ENCODE data around the gene RALGAPA2. TPM values are rescaled to one million over a fixed set of nuclear protein-coding genes. Genes with fewer than 3 reads are reported as not detected.

Gene RALGAPA2
- total RNA-seq, 1 experiment from 2014 or later: 9.8 TPM

GRCh38 chr20:20535051-20535450 lies 177.4 kb downstream of the RALGAPA2 start:
- Mint-ChIP-seq H3K9me3 (ENCODE audit: unreplicated experiment) (no peaks in the 10 kb centered on the region), H3K36me3 (ENCODE audit: insufficient read depth, unreplicated experiment) (peaks cover 10% of the 10 kb centered on the region), H3K27me3 (ENCODE audit: insufficient read depth, unreplicated experiment) (no peaks in the 10 kb centered on the region), H3K27ac (ENCODE audit: low read depth, unreplicated experiment) (no peak overlapping the region), H3K4me3 (ENCODE audit: unreplicated experiment) (no peak overlapping the region), H3K4me1 (ENCODE audit: insufficient read depth, unreplicated experiment) (no peaks in the 10 kb centered on the region)
- ChIA-PET POLR2A (interaction anchor here (0.6 to 1.7 kb wide), 5 partner anchors 12 to 280 kb away, joined by 3 to 10 read pairs (median 4); no protein-coding TSS in a partner anchor), CTCF (interaction anchor here (0.6 to 1.3 kb wide), 3 partner anchors 59 to 1328 kb away, joined by 3 to 4 read pairs (median 3); no protein-coding TSS in a partner anchor)
- DNase-seq (ENCODE audit: unreplicated experiment): no peak
- intact Hi-C loops (cut with micrococcal nuclease): no loop called here
- BruUV-seq (replicated peaks): no TSS peak
- TF ChIP-seq CTCF (IDR thresholded peaks at IDR 0.05; ENCODE audit: unreplicated experiment): no peak

GRCh38 chr20:20531283-20531682 lies 181.2 kb downstream of the RALGAPA2 start:
- no peak overlapping the region for H3K4me3 Mint-ChIP-seq (ENCODE audit: unreplicated experiment)
- H3K27ac Mint-ChIP-seq (ENCODE audit: low read depth, unreplicated experiment): no peak overlapping the region
- H3K27me3 Mint-ChIP-seq (ENCODE audit: insufficient read depth, unreplicated experiment): no peaks in the 10 kb centered on the region
- no peak for TF ChIP-seq CTCF (IDR thresholded peaks at IDR 0.05; ENCODE audit: unreplicated experiment)
- intact Hi-C loops (cut with micrococcal nuclease): no loop called here
- no TSS peak for BruUV-seq (replicated peaks)
- no peaks in the 10 kb centered on the region for H3K9me3 Mint-ChIP-seq (ENCODE audit: unreplicated experiment)
- ChIA-PET POLR2A (no interaction called here), CTCF (interaction anchor here (1.2 kb wide), 1 partner anchor 294 kb away, joined by 3 read pairs; no protein-coding TSS in a partner anchor)
- no peak for DNase-seq (ENCODE audit: unreplicated experiment)
- no peaks in the 10 kb centered on the region for H3K4me1 Mint-ChIP-seq (ENCODE audit: insufficient read depth, unreplicated experiment)
- H3K36me3 Mint-ChIP-seq (ENCODE audit: insufficient read depth, unreplicated experiment): peaks cover 12% of the 10 kb centered on the region

GRCh38 chr20:20530428-20531151 lies 181.9 kb downstream of the RALGAPA2 start:
- CTCF ChIA-PET: interaction anchor here (0.6 to 1.2 kb wide), 3 partner anchors 73 to 616 kb away, joined by 3 read pairs; no protein-coding TSS in a partner anchor
- H3K27me3 Mint-ChIP-seq (ENCODE audit: insufficient read depth, unreplicated experiment): no peaks in the 10 kb centered on the region
- DNase-seq (ENCODE audit: unreplicated experiment): no peak

More at GRCh38 chr20:20530428-20531151, 181.9 kb downstream of the RALGAPA2 start:
- BruUV-seq (replicated peaks): no TSS peak
- intact Hi-C loops (cut with micrococcal nuclease): no loop called here
- TF ChIP-seq CTCF (IDR thresholded peaks at IDR 0.05; ENCODE audit: unreplicated experiment): no peak
- Mint-ChIP-seq H3K27ac (ENCODE audit: low read depth, unreplicated experiment) (no peak overlapping the region), H3K36me3 (ENCODE audit: insufficient read depth, unreplicated experiment) (peaks cover 12% of the 10 kb centered on the region), H3K4me1 (ENCODE audit: insufficient read depth, unreplicated experiment) (no peaks in the 10 kb centered on the region), H3K9me3 (ENCODE audit: unreplicated experiment) (no peaks in the 10 kb centered on the region), H3K4me3 (ENCODE audit: unreplicated experiment) (no peak overlapping the region)
- POLR2A ChIA-PET: interaction anchor here (1.0 kb wide), 1 partner anchor 71 kb away, joined by 3 read pairs; no protein-coding TSS in a partner anchor

Data from MCF 10A (cell line).